ENCODE results near the gene CXXC5. TPM values are rescaled to one million over a fixed set of nuclear protein-coding genes. Genes with fewer than 3 reads are reported as not detected.

The CXXC5 gene
- polyA plus RNA-seq, 1 of the 3 experiments (the other 2 are of a cell fraction): 47.4 TPM

DNA sequence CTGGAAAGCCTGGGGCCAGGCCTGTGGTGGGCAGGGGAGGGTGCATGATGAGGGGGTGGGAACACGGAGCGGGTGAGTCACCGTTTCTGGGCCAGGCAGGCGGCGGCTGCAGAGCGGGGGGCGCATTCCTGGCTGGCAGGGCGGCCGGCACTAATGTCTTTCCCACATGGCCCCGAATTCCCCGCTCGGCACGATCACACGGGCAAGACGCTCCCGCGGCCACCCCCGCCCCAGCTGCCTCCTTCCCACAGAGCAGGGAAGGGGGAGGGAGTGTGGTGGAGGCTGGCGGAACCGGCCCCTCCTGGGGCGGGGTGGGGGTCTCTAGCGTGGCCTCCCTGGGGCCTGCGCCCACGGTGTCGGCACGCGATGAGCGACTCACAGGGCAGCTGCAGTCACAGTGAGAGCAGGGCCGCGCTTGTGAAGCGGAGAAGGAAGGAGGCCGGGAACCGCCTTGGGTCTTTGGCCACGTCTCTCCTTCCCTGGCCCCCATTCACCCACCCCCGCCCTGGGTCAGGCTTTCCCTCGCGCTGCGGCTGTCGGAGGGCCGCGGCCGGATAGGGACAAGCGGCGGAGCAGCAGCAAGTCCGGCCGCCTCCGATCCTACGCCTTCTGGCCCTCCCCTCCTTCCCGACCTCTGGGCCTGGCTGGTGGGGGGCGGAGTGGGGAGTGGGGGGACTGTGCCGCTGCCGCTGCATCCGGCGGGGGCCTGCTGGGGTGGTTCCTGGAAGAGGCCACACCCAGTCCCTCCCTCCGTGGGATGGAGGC is 48.9 kb downstream of the CXXC5 start (continued):
- TF ChIP-seq SMC3 (IDR thresholded peaks at IDR 0.05; ENCODE audit: low read depth, low read length): no peak
- peak; percentile 11; the same call in 1 of the 2 replicates for TF ChIP-seq RXRA (IDR thresholded peaks at IDR 0.05; ENCODE audit: borderline replicate concordance, low read depth)
- peak; percentile 17 for TF ChIP-seq CHD2 (IDR thresholded peaks at IDR 0.05; ENCODE audit: low read length, partially characterized antibody)
- no peak for TF ChIP-seq EZH2phosphoT487 (IDR thresholded peaks at IDR 0.05; ENCODE audit: borderline replicate concordance, low read depth)
- TF ChIP-seq POLR2AphosphoS5 (IDR thresholded peaks at IDR 0.05; ENCODE audit: low read depth, low read length): peak; percentile 29; the same call in 1 of the 2 replicates
- TF ChIP-seq, protein P1, sequence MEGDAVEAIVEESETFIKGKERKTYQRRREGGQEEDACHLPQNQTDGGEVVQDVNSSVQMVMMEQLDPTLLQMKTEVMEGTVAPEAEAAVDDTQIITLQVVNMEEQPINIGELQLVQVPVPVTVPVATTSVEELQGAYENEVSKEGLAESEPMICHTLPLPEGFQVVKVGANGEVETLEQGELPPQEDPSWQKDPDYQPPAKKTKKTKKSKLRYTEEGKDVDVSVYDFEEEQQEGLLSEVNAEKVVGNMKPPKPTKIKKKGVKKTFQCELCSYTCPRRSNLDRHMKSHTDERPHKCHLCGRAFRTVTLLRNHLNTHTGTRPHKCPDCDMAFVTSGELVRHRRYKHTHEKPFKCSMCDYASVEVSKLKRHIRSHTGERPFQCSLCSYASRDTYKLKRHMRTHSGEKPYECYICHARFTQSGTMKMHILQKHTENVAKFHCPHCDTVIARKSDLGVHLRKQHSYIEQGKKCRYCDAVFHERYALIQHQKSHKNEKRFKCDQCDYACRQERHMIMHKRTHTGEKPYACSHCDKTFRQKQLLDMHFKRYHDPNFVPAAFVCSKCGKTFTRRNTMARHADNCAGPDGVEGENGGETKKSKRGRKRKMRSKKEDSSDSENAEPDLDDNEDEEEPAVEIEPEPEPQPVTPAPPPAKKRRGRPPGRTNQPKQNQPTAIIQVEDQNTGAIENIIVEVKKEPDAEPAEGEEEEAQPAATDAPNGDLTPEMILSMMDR (IDR thresholded peaks at IDR 0.05): no peak
- no peak for TF ChIP-seq RAD21 (IDR thresholded peaks at IDR 0.05; ENCODE audit: low read length)
- TF ChIP-seq NFIC (IDR thresholded peaks at IDR 0.05; ENCODE audit: borderline replicate concordance): peak; percentile 62; the same call in 1 of the 2 replicates
- TF ChIP-seq TEAD4 (IDR thresholded peaks at IDR 0.05; ENCODE audit: borderline replicate concordance, insufficient read depth): peak; percentile 72; the same call in 1 of the 2 replicates
- TF ChIP-seq ELF1 (IDR thresholded peaks at IDR 0.05): no peak
- TF ChIP-seq, protein P2, sequence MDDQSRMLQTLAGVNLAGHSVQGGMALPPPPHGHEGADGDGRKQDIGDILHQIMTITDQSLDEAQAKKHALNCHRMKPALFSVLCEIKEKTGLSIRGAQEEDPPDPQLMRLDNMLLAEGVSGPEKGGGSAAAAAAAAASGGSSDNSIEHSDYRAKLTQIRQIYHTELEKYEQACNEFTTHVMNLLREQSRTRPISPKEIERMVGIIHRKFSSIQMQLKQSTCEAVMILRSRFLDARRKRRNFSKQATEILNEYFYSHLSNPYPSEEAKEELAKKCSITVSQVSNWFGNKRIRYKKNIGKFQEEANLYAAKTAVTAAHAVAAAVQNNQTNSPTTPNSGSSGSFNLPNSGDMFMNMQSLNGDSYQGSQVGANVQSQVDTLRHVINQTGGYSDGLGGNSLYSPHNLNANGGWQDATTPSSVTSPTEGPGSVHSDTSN (IDR thresholded peaks at IDR 0.05): peak; percentile 44
- no peak for TF ChIP-seq SIN3A (IDR thresholded peaks at IDR 0.05; ENCODE audit: borderline replicate concordance, low read depth, low read length)
- peak in 1 of 2 experiments; percentile 84; a peak in 1 of 4 replicates for TF ChIP-seq EP300 (IDR thresholded peaks at IDR 0.05; ENCODE audit: borderline replicate concordance in 1 of 2, low read depth in 1 of 2, low read length in 1 of 2)
- TF ChIP-seq, protein P3, sequence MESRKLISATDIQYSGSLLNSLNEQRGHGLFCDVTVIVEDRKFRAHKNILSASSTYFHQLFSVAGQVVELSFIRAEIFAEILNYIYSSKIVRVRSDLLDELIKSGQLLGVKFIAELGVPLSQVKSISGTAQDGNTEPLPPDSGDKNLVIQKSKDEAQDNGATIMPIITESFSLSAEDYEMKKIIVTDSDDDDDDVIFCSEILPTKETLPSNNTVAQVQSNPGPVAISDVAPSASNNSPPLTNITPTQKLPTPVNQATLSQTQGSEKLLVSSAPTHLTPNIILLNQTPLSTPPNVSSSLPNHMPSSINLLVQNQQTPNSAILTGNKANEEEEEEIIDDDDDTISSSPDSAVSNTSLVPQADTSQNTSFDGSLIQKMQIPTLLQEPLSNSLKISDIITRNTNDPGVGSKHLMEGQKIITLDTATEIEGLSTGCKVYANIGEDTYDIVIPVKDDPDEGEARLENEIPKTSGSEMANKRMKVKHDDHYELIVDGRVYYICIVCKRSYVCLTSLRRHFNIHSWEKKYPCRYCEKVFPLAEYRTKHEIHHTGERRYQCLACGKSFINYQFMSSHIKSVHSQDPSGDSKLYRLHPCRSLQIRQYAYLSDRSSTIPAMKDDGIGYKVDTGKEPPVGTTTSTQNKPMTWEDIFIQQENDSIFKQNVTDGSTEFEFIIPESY (IDR thresholded peaks at IDR 0.05; ENCODE audit: borderline replicate concordance, low read depth): no peak
